ENCODE measurements around the gene TAS2R40.

DNA sequence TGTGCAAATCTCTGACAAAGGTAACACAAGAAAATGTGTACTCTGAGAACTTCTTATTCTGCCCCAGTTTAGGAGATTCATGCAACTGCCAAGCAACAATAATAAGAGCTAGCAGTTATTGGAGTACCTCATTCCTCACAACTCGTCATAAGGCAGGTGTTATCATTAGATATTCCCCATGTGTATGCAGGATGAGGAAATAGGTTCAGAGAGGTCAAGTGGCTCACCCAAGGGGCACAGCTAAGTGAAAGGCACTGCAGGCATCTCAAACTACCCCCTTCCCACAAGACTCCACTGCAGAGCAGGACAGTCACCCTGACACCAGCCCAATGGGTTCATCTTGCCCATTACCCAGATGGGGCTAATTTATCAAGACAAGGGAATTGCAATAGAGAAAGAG, 40.1 kb downstream of the TAS2R40 start:
- TF ChIP-seq CTCF (IDR thresholded peaks at IDR 0.05) (no peak), ZFX (IDR thresholded peaks at IDR 0.05; ENCODE audit: borderline replicate concordance) (no peak)

All from 22Rv1 (cell line).